Tracheal epithelial cell (primary cell): Measurements from ENCODE around the gene AIMP2. TPM values are rescaled to one million over a fixed set of nuclear protein-coding genes. Genes with fewer than 3 reads are reported as not detected.

Source experiments
- total RNA-seq: library from RNA; depleted of rRNA; stranded (reverse); fragments of >200 nt; gene quantifications from 2 replicates; pipeline ENCODE4 v1.2.1, GENCODE V29; 2014

The AIMP2 gene
- 85.3 and 109 TPM in 2 replicates for total RNA-seq

GRCh38 chr7:6008668-6009611 is at the start of gene AIMP2, which contains the start of gene PMS2:
TSS of gene AIMP2 (plus strand) at chr7:6009272. CDS start at chr7:6009364, 92 bp downstream.
TSS of gene PMS2 (minus strand) at chr7:6009049. CDS start at chr7:6009019, 30 bp downstream.

DNA sequence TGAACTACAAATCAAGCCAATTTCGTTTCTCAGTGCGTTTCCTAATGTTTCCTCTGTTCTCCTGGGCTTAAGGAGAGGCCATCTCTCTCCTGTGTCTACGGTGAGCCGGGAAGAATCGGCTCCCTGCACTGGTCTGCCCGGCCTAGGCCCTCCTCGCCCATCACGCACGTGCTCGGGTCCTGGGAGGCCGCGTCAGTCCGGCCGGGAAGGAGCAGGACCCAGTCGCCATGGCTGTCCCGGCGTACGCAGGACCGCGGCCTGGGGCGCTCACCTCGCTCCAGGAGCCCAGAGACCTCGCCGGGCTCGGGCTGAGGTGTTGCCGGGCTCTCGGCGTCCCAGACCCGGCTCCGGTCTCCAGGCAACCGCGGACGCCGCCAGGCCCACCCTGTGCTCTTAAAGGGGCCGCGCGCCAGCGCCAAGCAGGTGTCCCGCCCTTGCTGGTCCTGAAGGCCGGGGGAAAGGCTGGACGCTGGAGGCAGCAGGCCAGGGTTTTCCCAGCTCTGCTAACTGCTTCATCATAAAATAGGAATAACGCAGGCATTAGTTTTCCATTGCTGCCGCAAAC is 38.6 kb upstream of the AIMP2 start, which contains the start of gene RSPH10B:
TSS of gene RSPH10B (minus strand) at position 343 of the 565 bp plus-strand sequence. CDS start 3,573 bp downstream, outside the sequence.

DNA sequence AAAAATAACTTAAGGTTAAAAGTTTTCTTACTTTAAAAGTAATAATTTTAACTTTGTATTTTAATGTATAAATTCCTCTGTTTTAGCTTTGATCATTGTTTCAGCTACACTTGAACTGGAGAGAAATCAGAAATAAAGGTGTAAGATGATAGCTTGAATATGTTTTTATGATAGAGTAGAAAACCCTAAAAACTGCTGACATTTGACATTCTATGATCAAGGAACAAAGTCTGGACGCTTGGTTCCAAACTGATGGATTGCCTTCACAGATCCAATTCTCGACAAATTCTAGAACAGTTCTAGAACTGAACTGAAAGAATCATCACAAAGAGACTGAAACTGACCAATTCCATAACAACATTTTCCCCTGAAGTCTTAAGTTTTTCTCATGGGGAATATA is 21.9 kb downstream of the AIMP2 start, which contains the start of gene ANKRD61:
TSS of gene ANKRD61 (plus strand) at position 389 of the 400 bp plus-strand sequence. CDS start at position 389, 0 bp downstream.

Other genes starting within 250 kb of the AIMP2 start
- 20.5 and 24.3 TPM in 2 replicates for gene RNF216, start 227.6 kb upstream of the AIMP2 start, total RNA-seq
- not detected in 2 replicates for gene OCM, start 128.5 kb upstream of the AIMP2 start, total RNA-seq
- 47.5 and 55.4 TPM in 2 replicates for gene CCZ1, start 110.5 kb upstream of the AIMP2 start, total RNA-seq
- gene RSPH10B, start 38.6 kb upstream of the AIMP2 start, total RNA-seq = under 0.01 TPM in 2 replicates
- 17.6 and 34.3 TPM in 2 replicates for gene PMS2, start 223 bp upstream of the AIMP2 start, total RNA-seq
- gene ANKRD61, start 22.1 kb downstream of the AIMP2 start, total RNA-seq = 0.21 and 0.48 TPM in 2 replicates
- gene EIF2AK1, start 49.9 kb downstream of the AIMP2 start, total RNA-seq = 90.6 and 93.3 TPM in 2 replicates
- gene USP42, start 95.7 kb downstream of the AIMP2 start, total RNA-seq = 2.4 and 3.0 TPM in 2 replicates